GM12892 (cell line): ENCODE measurements around the gene ITPKB.

Experiments
- DNase-seq: peaks from one replicate; pipeline ENCODE4 v3.0.0; 2011; ENCODE audit not compliant: insufficient read length
- FAIRE-seq: peaks from 2 replicates; lab custom pipeline; 2011; peaks lifted over from hg19 to GRCh38; lab: Jason Lieb, UNC
- POLR2A ChIP-seq: IDR thresholded peaks from 2 replicates; pipeline ENCODE4 v1.6.1; 2011; ENCODE audit warnings: low read depth, low read length, control low read depth
- POLR2AphosphoS5 ChIP-seq: IDR thresholded peaks from 2 replicates; pipeline ENCODE4 v1.6.1; 2011; ENCODE audit warnings: low read depth, low read length, control low read depth
- TAF1 ChIP-seq: IDR thresholded peaks from 2 replicates; pipeline ENCODE4 v1.6.1; 2011; ENCODE audit warnings: low read depth, mild to moderate bottlenecking, control low read depth, low read length, borderline replicate concordance

The ITPKB gene

GRCh38 chr1:226598455-226598849, 140.6 kb downstream of the ITPKB start:
- no peak for TF ChIP-seq POLR2A
- no peak for DNase-seq
- FAIRE-seq, result no peak

- no peak for TF ChIP-seq TAF1
- no peak for TF ChIP-seq POLR2A
- TF ChIP-seq POLR2AphosphoS5, result no peak
- FAIRE-seq, result no peak
Measured at GRCh38 chr1:226597616-226598454, 141.2 kb downstream of the ITPKB start.

GRCh38 chr1:226596531-226597165, 142.4 kb downstream of the ITPKB start:
- no peak for FAIRE-seq
- DNase-seq, result no peak

More at GRCh38 chr1:226597616-226598454, 141.2 kb downstream of the ITPKB start:
- DNase-seq, result no peak

DNA sequence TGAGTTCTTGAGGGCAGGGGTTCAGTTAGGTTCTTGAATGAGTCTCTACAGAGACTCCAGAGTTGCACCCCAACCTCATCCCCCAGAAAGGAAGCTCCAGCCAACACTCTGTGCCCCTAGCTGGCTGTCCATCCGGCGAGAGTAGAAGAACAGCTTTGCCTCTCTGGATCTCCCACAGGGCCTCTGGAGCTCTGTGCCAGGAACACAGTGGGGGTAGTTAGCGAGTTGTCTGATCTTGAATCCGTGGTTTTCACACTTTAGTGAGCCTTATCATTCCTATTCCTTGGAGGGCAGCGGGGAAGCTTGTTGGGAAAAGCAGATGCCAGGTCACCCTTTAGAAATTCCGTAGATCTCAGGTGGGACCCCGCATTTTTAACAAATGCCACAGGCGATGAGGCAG, 145.5 kb downstream of the ITPKB start:
- TF ChIP-seq TAF1, result no peak
- no peak for TF ChIP-seq POLR2A
- no peak for TF ChIP-seq POLR2AphosphoS5
- FAIRE-seq (no peak), DNase-seq (no peak)

More at GRCh38 chr1:226596531-226597165, 142.4 kb downstream of the ITPKB start:
- TF ChIP-seq TAF1, result no peak
- TF ChIP-seq POLR2AphosphoS5, result no peak
- no peak for TF ChIP-seq POLR2A

GRCh38 chr1:226590614-226591013, 148.5 kb downstream of the ITPKB start:
- FAIRE-seq (no peak), DNase-seq (no peak)
- no peak for TF ChIP-seq TAF1
- no peak for TF ChIP-seq POLR2A
- TF ChIP-seq POLR2AphosphoS5, result no peak

- DNase-seq (no peak), FAIRE-seq (no peak)
- no peak for TF ChIP-seq POLR2AphosphoS5
Measured at GRCh38 chr1:226589008-226589733, 149.9 kb downstream of the ITPKB start.

- DNase-seq (no peak), FAIRE-seq (no peak)
- no peak for TF ChIP-seq POLR2AphosphoS5
- TF ChIP-seq POLR2A, result no peak
Measured at GRCh38 chr1:226588484-226588883, 150.6 kb downstream of the ITPKB start.

- DNase-seq, result no peak
- TF ChIP-seq POLR2A, result no peak
- no peak for TF ChIP-seq POLR2AphosphoS5
- no peak for TF ChIP-seq TAF1
- FAIRE-seq, result no peak
Measured at GRCh38 chr1:226586650-226587422, 152.2 kb downstream of the ITPKB start.

GRCh38 chr1:226586116-226586515, 153.0 kb downstream of the ITPKB start:
- TF ChIP-seq POLR2A (no peak), TAF1 (no peak), POLR2AphosphoS5 (no peak)
- DNase-seq, result no peak
- no peak for FAIRE-seq

DNA sequence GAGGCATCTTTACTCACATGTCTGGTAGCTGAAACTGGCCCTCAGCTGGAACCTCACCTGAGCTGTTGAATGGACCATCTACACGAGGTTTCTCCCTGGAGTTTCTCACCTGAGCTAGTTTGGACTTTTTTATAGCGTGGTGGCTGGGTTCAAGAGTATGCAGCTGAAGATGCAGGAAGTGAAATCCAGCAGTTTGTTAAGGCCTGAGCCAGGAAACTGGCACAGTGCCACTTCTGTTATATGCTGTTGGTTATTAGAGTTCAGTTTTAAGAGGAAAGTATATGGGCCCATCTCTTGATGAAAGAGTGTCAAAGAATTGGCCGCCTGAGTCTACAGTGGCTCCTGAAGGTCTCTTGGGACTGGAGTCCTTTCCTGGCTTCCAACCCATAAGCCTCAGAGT, 154.9 kb downstream of the ITPKB start:
- DNase-seq (no peak), FAIRE-seq (no peak)
- TF ChIP-seq POLR2A (no peak), POLR2AphosphoS5 (no peak), TAF1 (no peak)

- FAIRE-seq (no peak), DNase-seq (no peak)
- TF ChIP-seq POLR2AphosphoS5, result no peak
- TF ChIP-seq POLR2A, result no peak
- no peak for TF ChIP-seq TAF1
Measured at GRCh38 chr1:226582966-226583365, 156.1 kb downstream of the ITPKB start.
